ENCODE measurements around the gene FXYD1.

GRCh38 chr19:35094656-35095055, 44.0 kb upstream of the FXYD1 start:
- TF ChIP-seq NFIC (IDR thresholded peaks at IDR 0.05; ENCODE audit: borderline replicate concordance), result no peak
- TF ChIP-seq RCOR1 (IDR thresholded peaks at IDR 0.05; ENCODE audit: low read length), result no peak
- TF ChIP-seq, protein P1, sequence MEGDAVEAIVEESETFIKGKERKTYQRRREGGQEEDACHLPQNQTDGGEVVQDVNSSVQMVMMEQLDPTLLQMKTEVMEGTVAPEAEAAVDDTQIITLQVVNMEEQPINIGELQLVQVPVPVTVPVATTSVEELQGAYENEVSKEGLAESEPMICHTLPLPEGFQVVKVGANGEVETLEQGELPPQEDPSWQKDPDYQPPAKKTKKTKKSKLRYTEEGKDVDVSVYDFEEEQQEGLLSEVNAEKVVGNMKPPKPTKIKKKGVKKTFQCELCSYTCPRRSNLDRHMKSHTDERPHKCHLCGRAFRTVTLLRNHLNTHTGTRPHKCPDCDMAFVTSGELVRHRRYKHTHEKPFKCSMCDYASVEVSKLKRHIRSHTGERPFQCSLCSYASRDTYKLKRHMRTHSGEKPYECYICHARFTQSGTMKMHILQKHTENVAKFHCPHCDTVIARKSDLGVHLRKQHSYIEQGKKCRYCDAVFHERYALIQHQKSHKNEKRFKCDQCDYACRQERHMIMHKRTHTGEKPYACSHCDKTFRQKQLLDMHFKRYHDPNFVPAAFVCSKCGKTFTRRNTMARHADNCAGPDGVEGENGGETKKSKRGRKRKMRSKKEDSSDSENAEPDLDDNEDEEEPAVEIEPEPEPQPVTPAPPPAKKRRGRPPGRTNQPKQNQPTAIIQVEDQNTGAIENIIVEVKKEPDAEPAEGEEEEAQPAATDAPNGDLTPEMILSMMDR (IDR thresholded peaks at IDR 0.05), result no peak
- TF ChIP-seq EZH2phosphoT487 (IDR thresholded peaks at IDR 0.05; ENCODE audit: borderline replicate concordance, low read depth), result no peak
- no peak for TF ChIP-seq TAF1 (IDR thresholded peaks at IDR 0.05; ENCODE audit: borderline replicate concordance, low read depth, low read length)
- no peak for TF ChIP-seq RAD21 (IDR thresholded peaks at IDR 0.05; ENCODE audit: low read length)
- TF ChIP-seq JUND (IDR thresholded peaks at IDR 0.05), result no peak
- no peak for TF ChIP-seq SIN3A (IDR thresholded peaks at IDR 0.05; ENCODE audit: borderline replicate concordance, low read depth, low read length)
- TF ChIP-seq GABPA (IDR thresholded peaks at IDR 0.05; ENCODE audit: low read depth), result no peak
- no peak for TF ChIP-seq POLR2AphosphoS5 (IDR thresholded peaks at IDR 0.05; ENCODE audit: low read depth, low read length)
- no peak for TF ChIP-seq EP300 (IDR thresholded peaks at IDR 0.05; ENCODE audit: borderline replicate concordance in 1 of 2, low read depth in 1 of 2, low read length in 1 of 2)
- no peak for TF ChIP-seq GATA2 (CRISPR knock-in tag; IDR thresholded peaks at IDR 0.05)

Measured in SK-N-SH (cell line).